Spleen (tissue), 7 donors: ENCODE data around the gene ETF1.

Experiments
- CTCF ChIP-seq, 11 experiments: fragments of 200-600 bp in 7 of 11; fragments of 450-650 bp in 4 of 11; sonication (generic) in 4 of 11; IDR thresholded peaks in 8 of 11; conservative IDR thresholded peaks in 3 of 11; 1 replicate in 7 of 11; 2 replicates in 4 of 11; pipeline versions ENCODE4 v1.4.0 to v1.8.0; 2016 to 2021; ENCODE audit warnings: antibody characterized with exemption in 11 of 11, inconsistent platforms in 4 of 11, mild to moderate bottlenecking in 1 of 11
- POLR2A ChIP-seq, 3 donors: fragments of 450-650 bp; IDR thresholded peaks; one replicate each; pipeline ENCODE4 v1.5.1; 2017; ENCODE audit warnings: antibody characterized with exemption in 3 of 3, mild to moderate bottlenecking in 1 of 3
- POLR2AphosphoS5 ChIP-seq, 3 donors: sonication (generic); formaldehyde crosslinking; IDR thresholded peaks; one replicate each; pipeline ENCODE4 v1.5.1; 2017; ENCODE audit warnings: antibody characterized with exemption in 3 of 3
- donor health status: DM: no; HTN: no; CAD: no; lungs with moderate emphysema.
- donor health status: DM: no; HTN: no; CAD: no.
- donor health status: DM: no; HTN: no; CAD: no.

- TF ChIP-seq POLR2A (IDR thresholded peaks at IDR 0.05) (no peak), CTCF (IDR thresholded peaks at IDR 0.05 in 8 of 11, conservative IDR thresholded peaks at IDR 0.05 in 3 of 11) (no peak), POLR2AphosphoS5 (IDR thresholded peaks at IDR 0.05) (no peak)
These were observed 27.3 kb downstream of the ETF1 start for GRCh38 chr5:138515556-138516245.
